Natural killer cell treated with Interleukin-12 subunit alpha and Interleukin-12 subunit beta and Interleukin-15 and Interleukin-18, amount 100 ng/mL, for 72 hours (primary cell): ENCODE results near the gene ITSN1. TPM values are rescaled to one million over a fixed set of nuclear protein-coding genes. Genes with fewer than 3 reads are reported as not detected.

Source experiments
- ATAC-seq, 2 donors: fragments of 150-1000 bp; cut with Tn5 transposase in 1 of 2; sonication (Bioruptor Pico), chemical (Tn5 transposase) in 1 of 2; 2 replicates each; pipeline ENCODE4 v1.10.0; 2021
- DNase-seq: peaks from one replicate; pipeline ENCODE4 v3.0.0; 2022; ENCODE audit warnings: low spot score
- H3K27ac Mint-ChIP-seq, 2 donors: 1 replicate in 1 of 2; 2 replicates in 1 of 2; pipeline ENCODE4 v1.8.0; 2022; ENCODE audit warnings: mixed read lengths in 2 of 2, mild to moderate bottlenecking in 1 of 2, moderate library complexity in 1 of 2
- H3K27me3 Mint-ChIP-seq, 2 donors: 1 replicate in 1 of 2; 2 replicates in 1 of 2; pipeline ENCODE4 v1.8.0; 2022; ENCODE audit warnings: mixed read lengths in 2 of 2
- H3K36me3 Mint-ChIP-seq: one replicate; pipeline ENCODE4 v1.8.0; 2022; ENCODE audit warnings: mixed read lengths
- H3K4me1 Mint-ChIP-seq, 2 donors: 1 replicate in 1 of 2; 2 replicates in 1 of 2; pipeline ENCODE4 v1.8.0; 2022; ENCODE audit warnings: low read depth in 2 of 2, mixed read lengths in 2 of 2, mild to moderate bottlenecking in 1 of 2
- H3K4me3 Mint-ChIP-seq: one replicate; pipeline ENCODE4 v1.8.0; 2022; ENCODE audit warnings: mixed read lengths
- H3K9me3 Mint-ChIP-seq: 2 replicates; pipeline ENCODE4 v1.8.0; 2022; ENCODE audit warnings: mixed read lengths
- total RNA-seq, 2 donors: library from RNA; stranded (reverse); gene quantifications; one replicate each; pipeline ENCODE4 v1.2.3, GENCODE V29; 2022

The ITSN1 gene
- total RNA-seq, 2 donors from 2014 or later = 4.0 to 8.1 TPM

DNA sequence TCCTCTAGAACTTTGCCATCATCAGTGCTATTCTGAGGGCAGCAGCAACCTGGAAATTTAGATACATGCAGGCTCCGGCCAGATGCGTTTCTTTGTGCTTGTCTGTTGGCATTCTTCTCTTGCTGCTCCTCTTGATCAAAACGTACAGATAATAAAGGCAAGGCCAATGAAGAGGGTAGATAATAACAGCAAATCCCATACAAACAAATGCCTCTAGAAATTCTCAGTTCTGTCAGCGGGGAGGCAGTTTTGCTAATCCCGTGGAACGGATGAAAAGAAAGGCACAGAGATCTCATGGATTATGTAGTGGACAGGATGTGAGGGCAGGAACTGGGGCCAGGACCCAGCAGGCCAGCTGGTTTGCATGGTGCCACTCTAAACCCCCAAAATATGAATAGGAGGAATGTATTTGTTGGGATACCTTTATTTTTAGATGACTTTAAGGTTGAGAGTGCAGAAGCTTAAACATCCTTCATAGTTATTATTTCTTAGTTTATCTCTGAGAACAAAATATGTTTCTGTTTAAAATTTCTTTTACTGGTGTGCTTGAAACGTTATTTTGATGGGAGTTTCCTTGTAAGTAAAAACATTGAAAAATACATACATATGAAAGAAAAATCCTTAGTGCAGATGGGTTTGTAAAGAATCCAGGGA lies 1.5 kb downstream of the ITSN1 start:
- Mint-ChIP-seq H3K9me3 (no peaks in the 10 kb centered on the region), H3K27me3 (peaks cover 10 to 20% of the 10 kb centered on the region in 2 donors), H3K4me1 (peaks cover 10 to 16% of the 10 kb centered on the region in 2 donors), H3K36me3 (no peaks in the 10 kb centered on the region), H3K27ac (no peak overlapping the region), H3K4me3 (peak overlapping the region; percentile 87)
- no peak for ATAC-seq
- DNase-seq = no peak

DNA sequence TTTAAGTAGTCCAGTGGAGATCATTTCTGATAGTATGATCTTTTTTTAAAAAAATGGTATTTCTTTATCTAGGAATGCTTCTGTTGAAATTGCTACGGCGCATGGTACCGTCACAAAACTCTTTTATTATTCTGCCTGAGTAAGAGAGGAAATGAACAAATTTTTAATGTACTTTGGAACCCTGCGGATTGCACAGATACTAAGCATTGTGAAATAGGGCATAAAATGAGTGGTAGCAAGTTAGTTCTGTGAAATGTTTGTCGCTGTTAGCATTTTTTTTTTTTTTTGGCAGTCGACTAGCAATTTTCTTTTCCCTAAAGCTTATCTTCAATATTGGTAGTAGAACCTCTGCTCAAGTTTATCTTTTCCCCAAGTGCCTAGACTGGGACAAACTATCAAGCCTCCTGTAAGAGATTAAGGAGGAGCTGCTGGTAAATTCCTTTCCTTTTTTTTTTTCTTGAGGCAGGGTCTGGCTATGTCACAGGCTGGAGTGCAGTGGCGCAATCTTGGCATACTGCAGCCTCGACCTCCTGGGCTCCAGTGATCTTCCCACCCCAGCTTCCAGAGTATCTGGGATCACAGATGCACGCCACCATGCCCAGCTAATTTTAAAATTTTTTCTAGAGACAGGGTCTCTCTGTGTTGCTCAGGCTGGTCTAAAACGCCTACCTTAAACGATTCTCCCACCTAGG lies 2.2 kb downstream of the ITSN1 start:
- peaks cover 13 to 20% of the 10 kb centered on the region in 2 donors for H3K27me3 Mint-ChIP-seq
- H3K4me3 Mint-ChIP-seq = no peak overlapping the region
- no peaks in the 10 kb centered on the region for H3K9me3 Mint-ChIP-seq
- no peak for ATAC-seq
- no peaks in the 10 kb centered on the region for H3K36me3 Mint-ChIP-seq
- H3K4me1 Mint-ChIP-seq = peaks cover 10 to 16% of the 10 kb centered on the region in 2 donors
- H3K27ac Mint-ChIP-seq = no peak overlapping the region
- DNase-seq = no peak

DNA sequence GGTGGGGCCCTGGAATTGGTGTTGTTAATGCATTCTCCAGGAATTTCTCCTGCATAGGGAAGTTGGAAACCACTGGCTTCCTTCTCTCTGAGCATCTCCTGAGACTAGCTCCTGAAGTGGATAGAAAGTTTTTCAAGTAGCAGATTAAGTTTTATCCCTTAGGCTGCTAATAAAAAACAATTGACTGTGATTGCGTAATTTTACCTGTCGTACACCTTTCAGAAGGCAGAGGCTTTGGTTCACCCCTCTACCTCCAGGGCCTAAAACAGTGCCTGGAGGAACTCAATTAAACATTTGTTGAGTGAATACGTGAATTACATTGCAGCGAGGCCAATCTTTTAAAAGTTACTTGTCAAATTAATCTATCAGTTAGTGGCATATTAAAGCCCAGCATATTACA lies 3.4 kb downstream of the ITSN1 start:
- Mint-ChIP-seq H3K27ac (no peak overlapping the region), H3K27me3 (peaks cover 16 to 20% of the 10 kb centered on the region in 2 donors), H3K4me3 (no peak overlapping the region), H3K9me3 (no peaks in the 10 kb centered on the region), H3K4me1 (peaks cover 10 to 16% of the 10 kb centered on the region in 2 donors), H3K36me3 (no peaks in the 10 kb centered on the region)
- DNase-seq (no peak), ATAC-seq (no peak)

DNA sequence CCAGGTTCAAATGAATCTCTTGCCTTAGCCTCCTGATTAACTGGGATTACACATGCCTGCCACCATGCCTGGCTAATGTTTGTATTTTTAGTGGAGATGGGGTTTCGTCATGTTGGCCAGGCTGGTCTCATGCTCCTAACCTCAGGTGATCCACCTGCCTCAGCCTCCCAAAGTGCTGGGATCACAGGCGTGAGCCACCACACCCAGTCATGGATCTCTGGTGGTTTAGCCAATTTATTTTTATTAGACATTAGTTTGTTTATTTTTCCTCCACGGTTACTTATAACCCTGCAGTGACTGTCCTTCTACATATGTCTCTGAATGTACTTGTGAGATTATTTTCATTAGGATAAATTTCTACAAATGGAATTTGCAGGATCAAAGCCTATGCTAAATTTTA lies 5.3 kb downstream of the ITSN1 start:
- peaks cover 6 to 8% of the 10 kb centered on the region in 2 donors for H3K4me1 Mint-ChIP-seq
- H3K9me3 Mint-ChIP-seq = no peaks in the 10 kb centered on the region
- H3K4me3 Mint-ChIP-seq = no peak overlapping the region
- no peak overlapping the region for H3K27ac Mint-ChIP-seq
- no peak for DNase-seq
- H3K27me3 Mint-ChIP-seq = peaks cover 20 to 26% of the 10 kb centered on the region in 2 donors
- no peaks in the 10 kb centered on the region for H3K36me3 Mint-ChIP-seq
- ATAC-seq = no peak

- Mint-ChIP-seq H3K27me3 (peaks cover 18 to 23% of the 10 kb centered on the region in 2 donors), H3K36me3 (no peaks in the 10 kb centered on the region), H3K4me3 (no peak overlapping the region), H3K4me1 (peaks cover 2 to 3% of the 10 kb centered on the region in 2 donors), H3K9me3 (no peaks in the 10 kb centered on the region), H3K27ac (no peak overlapping the region)
- DNase-seq (no peak), ATAC-seq (no peak)
These were observed 6.3 kb downstream of the ITSN1 start for GRCh38 chr21:33648555-33648954.

DNA sequence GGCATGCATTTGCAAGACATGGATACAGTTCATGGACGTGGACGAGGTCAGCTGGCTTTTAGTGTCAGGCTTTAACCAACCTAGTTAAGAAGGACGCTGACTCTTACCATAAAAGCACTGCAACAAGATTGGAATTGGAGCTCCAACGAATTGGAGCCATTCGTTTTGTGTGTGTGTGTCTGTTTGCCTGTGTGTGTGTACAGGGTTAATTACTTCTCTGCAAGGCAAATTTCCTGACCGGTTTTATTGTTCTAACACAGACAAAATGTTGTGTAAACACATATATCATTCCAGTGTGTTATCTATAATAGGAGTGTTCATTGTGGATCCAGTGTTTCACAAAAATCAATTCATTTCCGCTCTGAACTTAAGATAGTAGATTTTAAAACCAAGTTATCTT lies 7.9 kb downstream of the ITSN1 start:
- Mint-ChIP-seq H3K27ac (no peak overlapping the region), H3K4me3 (no peak overlapping the region), H3K4me1 (no peaks in the 10 kb centered on the region), H3K27me3 (peaks cover 7 to 12% of the 10 kb centered on the region in 2 donors), H3K9me3 (no peaks in the 10 kb centered on the region), H3K36me3 (no peaks in the 10 kb centered on the region)
- ATAC-seq (no peak), DNase-seq (no peak)

DNA sequence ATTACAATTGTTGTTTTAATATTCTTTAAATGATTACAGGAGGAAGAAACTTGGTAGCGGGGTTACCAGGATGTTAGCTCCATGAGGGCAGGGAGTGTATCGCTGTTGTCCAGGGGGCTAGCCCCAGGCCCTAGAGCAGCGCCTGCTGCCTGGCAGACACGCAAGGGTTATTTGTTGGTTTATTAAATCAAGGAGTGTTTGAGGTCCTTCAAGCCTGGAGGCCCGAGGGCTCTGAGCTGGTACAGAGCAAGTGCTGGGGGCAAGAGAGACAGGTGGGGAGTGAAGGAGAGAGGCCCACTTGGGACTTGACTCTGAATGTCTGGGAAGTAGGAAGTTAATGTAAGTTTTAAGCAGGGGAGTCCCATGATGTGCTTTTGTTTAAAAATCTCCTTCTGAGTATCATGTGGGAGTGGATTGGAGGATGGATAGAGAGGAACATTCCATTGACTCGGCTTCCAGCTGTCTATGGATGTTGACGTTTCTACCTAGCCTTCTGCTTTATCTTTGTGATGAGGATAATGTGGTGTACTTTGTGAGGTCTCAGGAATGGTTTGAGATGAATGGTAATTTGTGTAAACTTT lies 8.7 kb downstream of the ITSN1 start:
- Mint-ChIP-seq H3K9me3 (no peaks in the 10 kb centered on the region), H3K27me3 (peaks cover 13 to 14% of the 10 kb centered on the region in 2 donors), H3K4me1 (no peaks in the 10 kb centered on the region), H3K4me3 (no peak overlapping the region), H3K36me3 (no peaks in the 10 kb centered on the region), H3K27ac (no peak overlapping the region)
- DNase-seq (no peak), ATAC-seq (no peak)

GRCh38 chr21:33651965-33652680 lies 9.8 kb downstream of the ITSN1 start:
- DNase-seq (no peak), ATAC-seq (no peak)
- Mint-ChIP-seq H3K4me1 (no peaks in the 10 kb centered on the region), H3K36me3 (no peaks in the 10 kb centered on the region), H3K9me3 (no peaks in the 10 kb centered on the region), H3K27ac (no peak overlapping the region), H3K27me3 (peaks cover 16% of the 10 kb centered on the region in 2 donors), H3K4me3 (no peak overlapping the region)

DNA sequence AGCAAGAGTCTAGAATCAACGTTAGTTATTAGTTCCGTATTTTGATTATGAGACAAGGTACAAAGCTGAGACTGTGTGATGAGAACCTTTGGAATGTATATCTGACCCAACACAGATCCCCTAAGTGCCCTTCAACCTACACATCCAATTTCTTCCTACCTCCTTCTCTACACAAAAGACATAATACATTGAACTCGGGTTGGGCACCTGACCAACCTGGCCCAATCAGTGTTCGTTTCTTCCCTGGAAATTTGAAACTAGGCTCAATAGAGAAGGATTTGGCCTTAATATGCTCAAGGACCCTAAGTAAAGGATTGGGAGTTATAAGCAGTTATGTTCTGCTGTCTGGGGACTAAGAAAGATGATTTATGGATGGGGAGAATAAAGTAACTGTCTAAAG lies 12.1 kb downstream of the ITSN1 start:
- Mint-ChIP-seq H3K36me3 (no peaks in the 10 kb centered on the region), H3K4me3 (no peak overlapping the region), H3K9me3 (no peaks in the 10 kb centered on the region), H3K27ac (no peak overlapping the region), H3K27me3 (peaks cover 14 to 16% of the 10 kb centered on the region in 2 donors), H3K4me1 (no peaks in the 10 kb centered on the region)
- ATAC-seq (no peak), DNase-seq (no peak)

DNA sequence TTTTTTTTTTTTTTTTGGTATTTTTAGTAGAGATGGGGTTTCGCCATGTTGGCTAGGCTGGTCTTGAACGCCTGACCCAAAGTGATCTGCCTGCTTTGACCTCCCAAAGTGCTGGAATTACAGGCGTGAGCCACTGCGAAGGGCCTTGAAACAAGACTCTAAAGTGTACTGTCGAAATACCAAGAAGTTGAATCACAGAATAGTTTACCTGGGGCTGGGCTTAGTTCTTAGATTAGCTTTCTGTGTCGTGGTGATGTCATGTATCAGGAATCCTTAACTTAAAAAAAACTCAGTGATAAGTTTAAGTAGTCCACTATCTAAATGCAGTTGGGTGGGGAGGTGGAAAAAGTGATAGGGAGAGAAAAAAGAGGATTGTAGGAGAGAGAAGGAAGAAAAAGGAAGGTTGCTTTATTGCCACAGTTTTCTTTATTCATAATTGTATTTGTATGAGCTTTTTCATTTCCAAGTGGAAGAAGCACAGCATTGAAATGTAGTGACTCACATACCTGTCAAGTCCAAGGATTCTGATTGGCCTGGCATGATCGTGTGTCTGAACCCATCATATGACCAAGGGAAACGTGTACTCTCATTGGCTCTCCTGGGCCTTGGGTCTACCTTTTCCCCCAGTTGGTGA lies 13.4 kb downstream of the ITSN1 start:
- ATAC-seq = no peak
- H3K27ac Mint-ChIP-seq = no peak overlapping the region
- no peak overlapping the region for H3K4me3 Mint-ChIP-seq
- no peaks in the 10 kb centered on the region for H3K36me3 Mint-ChIP-seq
- H3K9me3 Mint-ChIP-seq = no peaks in the 10 kb centered on the region
- peaks cover 11 to 23% of the 10 kb centered on the region in 2 donors for H3K27me3 Mint-ChIP-seq
- no peaks in the 10 kb centered on the region for H3K4me1 Mint-ChIP-seq
- no peak for DNase-seq

GRCh38 chr21:33657124-33657820 lies 15.0 kb downstream of the ITSN1 start:
- Mint-ChIP-seq H3K9me3 (no peaks in the 10 kb centered on the region), H3K36me3 (no peaks in the 10 kb centered on the region), H3K4me1 (no peaks in the 10 kb centered on the region), H3K27ac (no peak overlapping the region), H3K27me3 (peaks cover 7 to 17% of the 10 kb centered on the region in 2 donors), H3K4me3 (no peak overlapping the region)
- no peak for ATAC-seq
- DNase-seq = no peak

GRCh38 chr21:33658919-33659567 lies 16.7 kb downstream of the ITSN1 start:
- DNase-seq (no peak), ATAC-seq (no peak)
- H3K36me3 Mint-ChIP-seq = no peaks in the 10 kb centered on the region
- no peaks in the 10 kb centered on the region for H3K9me3 Mint-ChIP-seq
- no peaks in the 10 kb centered on the region for H3K4me1 Mint-ChIP-seq
- no peak overlapping the region for H3K4me3 Mint-ChIP-seq
- peaks cover 7 to 17% of the 10 kb centered on the region in 2 donors for H3K27me3 Mint-ChIP-seq
- no peak overlapping the region for H3K27ac Mint-ChIP-seq

GRCh38 chr21:33659568-33659949 lies 17.3 kb downstream of the ITSN1 start:
- H3K4me1 Mint-ChIP-seq = no peaks in the 10 kb centered on the region
- H3K9me3 Mint-ChIP-seq = no peaks in the 10 kb centered on the region
- H3K4me3 Mint-ChIP-seq = no peak overlapping the region
- no peak overlapping the region for H3K27ac Mint-ChIP-seq
- H3K27me3 Mint-ChIP-seq = peaks cover 7 to 17% of the 10 kb centered on the region in 2 donors
- no peaks in the 10 kb centered on the region for H3K36me3 Mint-ChIP-seq
- no peak for DNase-seq
- ATAC-seq = no peak
